ENCODE measurements around the gene BABAM2. TPM values are rescaled to one million over a fixed set of nuclear protein-coding genes. Genes with fewer than 3 reads are reported as not detected.

Gene BABAM2
- total RNA-seq, 1 experiment from 2014 or later: 46.1 TPM

DNA sequence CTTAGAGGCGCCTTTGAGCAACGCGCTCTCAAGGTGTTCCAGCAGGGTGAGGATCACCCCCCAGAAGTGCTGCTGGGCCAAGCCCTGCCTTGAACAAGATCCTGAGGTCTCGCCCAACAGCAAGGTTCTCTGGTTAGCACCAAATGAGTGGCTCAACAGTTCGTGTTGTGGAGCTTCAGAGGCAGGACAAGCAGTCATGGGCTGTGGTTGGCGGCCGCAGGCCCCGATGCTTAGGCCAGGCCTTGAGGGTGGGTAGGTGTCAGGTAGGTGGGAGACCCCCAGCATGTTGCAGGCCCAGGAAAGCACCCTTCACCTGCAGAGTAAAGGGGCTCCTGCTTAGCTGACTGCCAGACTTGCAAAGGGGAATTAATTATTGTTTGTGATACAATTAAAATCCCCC, 431.9 kb downstream of the BABAM2 start:
- peaks cover 26% of the 10 kb centered on the region for H3K4me1 ChIP-seq (replicated peaks; ENCODE audit: insufficient read depth)
- ChIA-PET POLR2A (ENCODE audit: unreplicated experiment) (interaction anchor here (0.7 kb wide), 1 partner anchor 615 kb away, joined by 3 read pairs; no protein-coding TSS in a partner anchor), CTCF (no interaction called here)
- no peak overlapping the region for H3K27ac ChIP-seq
- no peaks in the 10 kb centered on the region for H3K9me2 ChIP-seq (ENCODE audit: insufficient read depth)
- no peaks in the 10 kb centered on the region for H3K36me3 ChIP-seq (ENCODE audit: low read depth)
- H3K4me3 ChIP-seq: no peak overlapping the region
- no peaks in the 10 kb centered on the region for H3K79me2 ChIP-seq (ENCODE audit: low read depth)
- H2AFZ ChIP-seq: no peak overlapping the region
- no TSS peak for BruUV-seq (replicated peaks)
- intact Hi-C loops (cut with micrococcal nuclease; ENCODE audit: unreplicated experiment): no loop called here
- no peaks in the 10 kb centered on the region for H4K20me1 ChIP-seq (ENCODE audit: insufficient read depth)
- no peaks in the 10 kb centered on the region for H3K27me3 ChIP-seq (ENCODE audit: insufficient read depth, low read depth)
- DNase-seq: no peak
- TF ChIP-seq EZH2 (IDR thresholded peaks at IDR 0.05; ENCODE audit: low read depth): no peak
- TF ChIP-seq, protein P1, sequence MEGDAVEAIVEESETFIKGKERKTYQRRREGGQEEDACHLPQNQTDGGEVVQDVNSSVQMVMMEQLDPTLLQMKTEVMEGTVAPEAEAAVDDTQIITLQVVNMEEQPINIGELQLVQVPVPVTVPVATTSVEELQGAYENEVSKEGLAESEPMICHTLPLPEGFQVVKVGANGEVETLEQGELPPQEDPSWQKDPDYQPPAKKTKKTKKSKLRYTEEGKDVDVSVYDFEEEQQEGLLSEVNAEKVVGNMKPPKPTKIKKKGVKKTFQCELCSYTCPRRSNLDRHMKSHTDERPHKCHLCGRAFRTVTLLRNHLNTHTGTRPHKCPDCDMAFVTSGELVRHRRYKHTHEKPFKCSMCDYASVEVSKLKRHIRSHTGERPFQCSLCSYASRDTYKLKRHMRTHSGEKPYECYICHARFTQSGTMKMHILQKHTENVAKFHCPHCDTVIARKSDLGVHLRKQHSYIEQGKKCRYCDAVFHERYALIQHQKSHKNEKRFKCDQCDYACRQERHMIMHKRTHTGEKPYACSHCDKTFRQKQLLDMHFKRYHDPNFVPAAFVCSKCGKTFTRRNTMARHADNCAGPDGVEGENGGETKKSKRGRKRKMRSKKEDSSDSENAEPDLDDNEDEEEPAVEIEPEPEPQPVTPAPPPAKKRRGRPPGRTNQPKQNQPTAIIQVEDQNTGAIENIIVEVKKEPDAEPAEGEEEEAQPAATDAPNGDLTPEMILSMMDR (conservative IDR thresholded peaks at IDR 0.05): no peak
- H3K4me2 ChIP-seq: no peak overlapping the region
- H3K9me3 ChIP-seq (ENCODE audit: insufficient read depth, low read depth): no peaks in the 10 kb centered on the region
- H3F3A ChIP-seq (ENCODE audit: insufficient read depth, low read depth): peaks cover 13% of the 10 kb centered on the region; the same call in 1 of the 2 replicates

DNA sequence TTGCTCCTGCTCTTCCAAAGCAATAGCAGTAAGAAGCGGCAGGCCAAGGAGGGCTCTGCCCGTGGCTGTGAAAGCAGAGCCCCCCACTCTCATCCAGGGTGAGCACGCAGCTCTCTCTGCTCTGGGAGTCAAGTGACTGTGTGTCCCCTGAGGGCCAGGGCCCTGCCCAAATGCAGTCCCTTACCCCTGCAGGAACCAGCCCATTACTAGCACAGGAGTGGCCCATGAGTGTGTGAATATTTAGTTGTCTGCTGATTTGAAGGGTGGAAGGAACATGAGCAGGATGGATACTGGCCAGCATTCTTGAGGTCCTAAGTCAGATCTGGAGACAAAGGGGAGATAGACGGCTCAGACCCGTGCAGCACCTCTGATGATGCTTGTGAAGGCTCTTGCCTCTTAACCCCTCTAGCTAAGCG, 432.5 kb downstream of the BABAM2 start:
- Histone ChIP-seq H3K4me1 (replicated peaks; ENCODE audit: insufficient read depth) (peaks cover 31% of the 10 kb centered on the region), H3K4me3 (no peak overlapping the region), H3K27ac (no peak overlapping the region), H3K27me3 (ENCODE audit: insufficient read depth, low read depth) (no peaks in the 10 kb centered on the region), H4K20me1 (ENCODE audit: insufficient read depth) (no peaks in the 10 kb centered on the region), H3K36me3 (ENCODE audit: low read depth) (no peaks in the 10 kb centered on the region), H3K79me2 (ENCODE audit: low read depth) (no peaks in the 10 kb centered on the region), H2AFZ (no peak overlapping the region), H3K9me2 (ENCODE audit: insufficient read depth) (no peaks in the 10 kb centered on the region), H3F3A (ENCODE audit: insufficient read depth, low read depth) (peaks cover 15% of the 10 kb centered on the region; the same call in 1 of the 2 replicates), H3K4me2 (no peak overlapping the region), H3K9me3 (ENCODE audit: insufficient read depth, low read depth) (no peaks in the 10 kb centered on the region)
- BruUV-seq (replicated peaks): no TSS peak
- TF ChIP-seq, protein P1 (conservative IDR thresholded peaks at IDR 0.05): no peak
- no peak for TF ChIP-seq EZH2 (IDR thresholded peaks at IDR 0.05; ENCODE audit: low read depth)
- POLR2A ChIA-PET (ENCODE audit: unreplicated experiment): interaction anchor here (0.7 kb wide), 1 partner anchor 615 kb away, joined by 3 read pairs; no protein-coding TSS in a partner anchor
- CTCF ChIA-PET: no interaction called here
- no peak for DNase-seq
- intact Hi-C loops (cut with micrococcal nuclease; ENCODE audit: unreplicated experiment): no loop called here

DNA sequence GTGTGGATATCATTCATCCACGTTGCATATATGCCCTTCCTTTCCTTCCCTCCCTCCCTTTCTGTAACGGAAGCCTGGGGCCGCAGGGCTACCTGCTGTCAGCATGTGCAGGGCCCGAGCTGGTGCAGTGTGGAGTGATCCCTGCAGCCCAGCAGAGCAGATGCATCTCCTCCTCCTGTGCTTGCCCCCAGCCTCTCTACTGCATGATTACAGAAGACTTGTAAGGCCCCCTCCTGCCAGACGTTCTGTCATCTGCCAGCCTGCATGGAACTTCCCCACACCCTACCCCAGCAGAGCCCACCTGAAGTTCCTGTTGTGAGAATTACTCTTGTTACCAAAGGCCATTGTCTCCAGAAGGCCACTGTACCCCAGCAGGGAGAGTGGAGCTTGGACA, 434.6 kb downstream of the BABAM2 start:
- DNase-seq: no peak
- Histone ChIP-seq H3K9me2 (ENCODE audit: insufficient read depth) (no peaks in the 10 kb centered on the region), H3K4me1 (replicated peaks; ENCODE audit: insufficient read depth) (peaks cover 41% of the 10 kb centered on the region), H3K4me2 (no peak overlapping the region), H3K4me3 (no peak overlapping the region), H4K20me1 (ENCODE audit: insufficient read depth) (no peaks in the 10 kb centered on the region), H3K27ac (peak overlapping the region; percentile 78), H3K27me3 (ENCODE audit: insufficient read depth, low read depth) (no peaks in the 10 kb centered on the region), H3F3A (ENCODE audit: insufficient read depth, low read depth) (peaks cover 22% of the 10 kb centered on the region; the same call in 1 of the 2 replicates), H3K36me3 (ENCODE audit: low read depth) (no peaks in the 10 kb centered on the region), H3K79me2 (ENCODE audit: low read depth) (no peaks in the 10 kb centered on the region), H2AFZ (no peak overlapping the region), H3K9me3 (ENCODE audit: insufficient read depth, low read depth) (no peaks in the 10 kb centered on the region)
- no TSS peak for BruUV-seq (replicated peaks)
- TF ChIP-seq, protein P1 (conservative IDR thresholded peaks at IDR 0.05): no peak
- TF ChIP-seq EZH2 (IDR thresholded peaks at IDR 0.05; ENCODE audit: low read depth): no peak
- intact Hi-C loops (cut with micrococcal nuclease; ENCODE audit: unreplicated experiment): no loop called here
- CTCF ChIA-PET: no interaction called here
- POLR2A ChIA-PET (ENCODE audit: unreplicated experiment): no interaction called here
